22Rv1 (cell line): ENCODE results near the gene TBC1D22A.

ENCODE experiments used
- CTCF ChIP-seq: fragments of 450-650 bp; IDR thresholded peaks from 2 replicates; pipeline ENCODE4 v1.5.1; 2017; ENCODE audit warnings: mild to moderate bottlenecking
- ZFX ChIP-seq: fragments of 450-650 bp; IDR thresholded peaks from 2 replicates; pipeline ENCODE4 v1.6.1; 2017; ENCODE audit warnings: antibody characterized with exemption, borderline replicate concordance

- no peak for TF ChIP-seq CTCF
- TF ChIP-seq ZFX: no peak
These were observed 267.0 kb downstream of the TBC1D22A start for GRCh38 chr22:47029244-47030074.
